Neural cell (in vitro differentiated cells): Measurements from ENCODE around the gene SBNO2. TPM values are rescaled to one million over a fixed set of nuclear protein-coding genes. Genes with fewer than 3 reads are reported as not detected.

Experiments
- H2AFZ ChIP-seq: fragments of 200-600, 300-800 bp; sonication (generic), shearing (Covaris generic); 2 replicates; pipeline ENCODE4 v1.6.0; 2014; ENCODE audit warnings: low read depth, mild to moderate bottlenecking, antibody characterized with exemption, low read length, moderate library complexity
- H3F3A ChIP-seq: fragments of 200-600 bp; shearing (Covaris generic); 2 replicates; pipeline ENCODE4 v1.6.1; 2016; ENCODE audit warnings: mild to moderate bottlenecking, moderate library complexity, mixed read lengths, antibody characterized with exemption, low read length; ENCODE audit not compliant: insufficient read depth, poor library complexity, severe bottlenecking
- H3K27ac ChIP-seq: fragments of 200-600, 300-800 bp; sonication (generic), shearing (Covaris generic); 2 replicates; pipeline ENCODE4 v1.5.1; 2014; ENCODE audit warnings: mild to moderate bottlenecking, low read length, moderate library complexity
- H3K27me3 ChIP-seq: fragments of 300-800, 200-600 bp; sonication (generic), shearing (Covaris generic); 2 replicates; pipeline ENCODE4 v1.6.0; 2014; ENCODE audit warnings: mild to moderate bottlenecking, low read depth, low read length, moderate library complexity; ENCODE audit not compliant: insufficient read depth
- H3K36me3 ChIP-seq: fragments of 300-800, 200-600 bp; sonication (generic), shearing (Covaris generic); 2 replicates; pipeline ENCODE4 v1.5.1; 2014; ENCODE audit warnings: mild to moderate bottlenecking, antibody characterized with exemption, low read length, moderate library complexity; ENCODE audit not compliant: insufficient read depth
- H3K4me2 ChIP-seq: fragments of 300-800, 200-600 bp; sonication (generic), shearing (Covaris generic); 2 replicates; pipeline ENCODE4 v1.6.0; 2014; ENCODE audit warnings: mild to moderate bottlenecking, low read length
- H3K4me3 ChIP-seq: fragments of 300-800, 200-600 bp; sonication (generic), shearing (Covaris generic); 2 replicates; pipeline ENCODE4 v1.5.1; 2014; ENCODE audit warnings: mild to moderate bottlenecking, low read length, moderate library complexity
- H3K79me2 ChIP-seq: fragments of 200-600 bp; shearing (Covaris generic); replicated peaks from 2 replicates; pipeline ENCODE4 v1.6.0; 2014; ENCODE audit warnings: mild to moderate bottlenecking, low read length, moderate library complexity; ENCODE audit not compliant: insufficient read depth
- H3K9ac ChIP-seq: fragments of 300-800, 200-600 bp; sonication (generic), shearing (Covaris generic); 2 replicates; pipeline ENCODE4 v1.6.1; 2016; ENCODE audit warnings: mild to moderate bottlenecking, low read length, mixed read lengths
- H3K9me2 ChIP-seq: fragments of 200-600 bp; shearing (Covaris generic); 2 replicates; pipeline ENCODE4 v1.6.1; 2016; ENCODE audit warnings: mild to moderate bottlenecking, low read length, mixed read lengths; ENCODE audit not compliant: insufficient read depth
- H3K9me3 ChIP-seq: fragments of 200-600, 300-800 bp; sonication (generic), shearing (Covaris generic); 2 replicates; pipeline ENCODE4 v1.6.1; 2016; ENCODE audit warnings: mild to moderate bottlenecking, mixed run types, low read length, moderate library complexity, mixed read lengths
- H4K20me1 ChIP-seq: fragments of 200-600 bp; shearing (Covaris generic); 2 replicates; pipeline ENCODE4 v1.6.1; 2016; ENCODE audit warnings: mild to moderate bottlenecking, mixed run types; ENCODE audit not compliant: insufficient read depth
- CTCF ChIP-seq: fragments of 450-650 bp; IDR thresholded peaks from 2 replicates; pipeline ENCODE4 v1.5.1; 2014; ENCODE audit warnings: antibody characterized with exemption, mild to moderate bottlenecking, moderate library complexity; ENCODE audit not compliant: poor library complexity, severe bottlenecking
- EP300 ChIP-seq: fragments of 450-650 bp; conservative IDR thresholded peaks from 2 replicates; pipeline ENCODE4 v1.6.1; 2014; ENCODE audit warnings: antibody characterized with exemption, mild to moderate bottlenecking, moderate library complexity; ENCODE audit not compliant: poor library complexity, severe bottlenecking
- EZH2 ChIP-seq: fragments of 200-600, 300-800 bp; shearing (Covaris generic), sonication (generic); IDR thresholded peaks from 2 replicates; pipeline ENCODE4 v1.6.1; 2014; ENCODE audit warnings: antibody characterized with exemption, low read length, borderline replicate concordance, mild to moderate bottlenecking; ENCODE audit not compliant: insufficient read depth, poor library complexity, severe bottlenecking
- MXI1 ChIP-seq: fragments of 450-650 bp; conservative IDR thresholded peaks from 2 replicates; pipeline ENCODE4 v1.6.1; 2014; ENCODE audit warnings: antibody characterized with exemption, mild to moderate bottlenecking; ENCODE audit not compliant: poor library complexity, severe bottlenecking
- RAD21 ChIP-seq: fragments of 450-650 bp; conservative IDR thresholded peaks from 2 replicates; pipeline ENCODE4 v1.6.1; 2014; ENCODE audit warnings: antibody characterized with exemption, mild to moderate bottlenecking, moderate library complexity
- SMC3 ChIP-seq: fragments of 450-650 bp; conservative IDR thresholded peaks from 2 replicates; pipeline ENCODE4 v1.6.1; 2014; ENCODE audit warnings: antibody characterized with exemption, mild to moderate bottlenecking, moderate library complexity; ENCODE audit not compliant: poor library complexity
- TAF1 ChIP-seq: IDR thresholded peaks from 2 replicates; pipeline ENCODE4 v1.6.1; 2012; ENCODE audit warnings: low read depth
- polyA plus RNA-seq: library from polyadenylated mRNA; depleted of rRNA; stranded (reverse); fragments of >200 nt; gene quantifications from 2 replicates; pipeline ENCODE4 v1.2.3, GENCODE V29; 2014
- TF ChIP-seq, protein P1 (sequence below): IDR thresholded peaks from 2 replicates; pipeline ENCODE4 v1.6.1; 2012; ENCODE audit warnings: borderline replicate concordance

SBNO2 gene
- polyA plus RNA-seq, 1 donor from 2014 or later: 4.8 TPM

DNA sequence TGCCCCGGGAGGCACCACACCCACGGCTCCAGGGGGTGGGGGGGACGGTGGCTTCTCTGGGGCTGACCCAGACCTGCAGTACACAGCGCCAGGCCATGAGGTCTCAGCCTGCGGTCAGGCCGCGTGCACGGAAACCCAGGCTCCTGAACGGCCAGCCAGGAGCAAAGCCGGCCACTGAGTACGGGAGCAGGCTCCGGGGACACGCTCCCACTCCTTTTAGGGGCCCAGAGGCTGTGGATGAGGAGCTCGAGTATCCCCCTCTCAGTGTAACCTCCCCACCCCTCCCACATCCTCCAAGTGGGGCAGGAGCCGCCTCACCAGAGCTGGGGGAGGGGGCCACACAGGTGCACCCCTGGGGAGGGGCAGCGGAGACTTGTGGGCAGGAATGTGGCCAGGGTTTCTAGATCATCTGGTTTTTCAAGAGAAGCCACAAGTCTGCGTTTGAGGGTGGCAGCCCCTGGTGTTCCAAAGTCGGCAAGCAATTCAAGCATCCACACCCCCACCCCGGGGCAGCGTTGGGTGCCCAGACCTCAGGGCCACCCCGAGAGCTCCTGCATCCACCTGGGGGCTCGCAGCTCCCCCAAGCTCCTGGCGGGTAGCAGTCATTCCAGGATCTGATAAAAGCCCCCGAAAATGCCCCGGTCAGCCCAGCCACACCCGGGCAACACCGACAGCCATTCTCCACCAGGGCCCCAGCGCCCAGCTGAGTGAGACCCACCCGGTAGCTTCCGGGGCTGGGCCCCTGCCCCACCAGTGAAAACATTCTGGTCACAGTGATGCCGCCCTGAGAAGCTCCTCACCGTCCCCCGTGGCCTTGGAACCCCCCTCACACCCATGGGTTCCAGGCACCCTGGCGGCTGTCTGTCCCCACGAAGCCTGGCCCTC, 6.1 kb downstream of the SBNO2 start:
- H3K9ac ChIP-seq: no peak overlapping the region
- H3F3A ChIP-seq: no peaks in the 10 kb centered on the region
- H4K20me1 ChIP-seq: no peaks in the 10 kb centered on the region
- TF ChIP-seq CTCF: no peak
- no peak for TF ChIP-seq EP300
- TF ChIP-seq EZH2: no peak
- TF ChIP-seq RAD21: no peak
- H3K4me3 ChIP-seq: no peak overlapping the region
- H2AFZ ChIP-seq: no peak overlapping the region
- no peaks in the 10 kb centered on the region for H3K27me3 ChIP-seq
- peaks cover 8% of the 10 kb centered on the region for H3K36me3 ChIP-seq
- H3K9me3 ChIP-seq: peaks cover 5% of the 10 kb centered on the region
- no peak overlapping the region for H3K27ac ChIP-seq
- no peaks in the 10 kb centered on the region for H3K79me2 ChIP-seq
- H3K4me2 ChIP-seq: no peak overlapping the region
- no peaks in the 10 kb centered on the region for H3K9me2 ChIP-seq

DNA sequence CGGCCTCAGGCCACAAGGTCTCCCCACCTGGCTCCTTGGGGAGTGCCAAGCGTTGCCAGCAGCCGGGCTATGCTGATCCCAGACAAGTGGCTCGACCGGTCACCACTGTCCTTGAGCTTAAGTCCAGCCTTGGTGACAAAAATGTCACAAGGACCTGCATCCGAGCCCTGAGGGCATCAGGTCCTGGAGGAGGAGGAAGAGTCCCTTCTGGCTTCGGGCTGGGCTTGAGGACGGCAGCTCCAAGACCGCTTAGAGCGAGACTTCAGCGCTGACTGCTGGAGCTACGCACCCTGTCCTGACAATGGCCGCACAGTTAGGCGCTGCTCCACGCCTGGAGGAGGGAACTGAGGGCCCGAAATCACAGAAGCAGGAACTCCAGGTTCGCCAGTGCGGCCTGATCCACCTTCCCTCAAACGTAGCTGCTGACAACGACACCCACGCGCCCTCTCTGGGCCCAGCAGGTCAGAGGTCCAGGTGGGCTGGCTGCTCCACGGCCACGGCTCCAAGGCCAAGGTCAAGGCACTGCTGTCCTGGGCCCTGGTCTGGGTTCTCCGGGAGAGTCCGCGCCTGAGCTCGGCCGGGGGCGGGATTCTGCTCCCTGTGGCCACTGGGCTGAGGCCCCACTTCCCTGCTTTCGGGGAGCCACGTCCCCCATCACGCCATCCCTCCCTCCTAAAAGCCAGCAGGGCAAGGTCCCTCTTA, 7.0 kb downstream of the SBNO2 start:
- no peaks in the 10 kb centered on the region for H4K20me1 ChIP-seq
- no peak overlapping the region for H3K9ac ChIP-seq
- no peak overlapping the region for H3K4me3 ChIP-seq
- H3K36me3 ChIP-seq: peaks cover 8% of the 10 kb centered on the region
- no peaks in the 10 kb centered on the region for H3K9me2 ChIP-seq
- no peaks in the 10 kb centered on the region for H3K27me3 ChIP-seq
- TF ChIP-seq CTCF (no peak), MXI1 (no peak), RAD21 (no peak), SMC3 (no peak), TAF1 (no peak)
- TF ChIP-seq, protein P1, sequence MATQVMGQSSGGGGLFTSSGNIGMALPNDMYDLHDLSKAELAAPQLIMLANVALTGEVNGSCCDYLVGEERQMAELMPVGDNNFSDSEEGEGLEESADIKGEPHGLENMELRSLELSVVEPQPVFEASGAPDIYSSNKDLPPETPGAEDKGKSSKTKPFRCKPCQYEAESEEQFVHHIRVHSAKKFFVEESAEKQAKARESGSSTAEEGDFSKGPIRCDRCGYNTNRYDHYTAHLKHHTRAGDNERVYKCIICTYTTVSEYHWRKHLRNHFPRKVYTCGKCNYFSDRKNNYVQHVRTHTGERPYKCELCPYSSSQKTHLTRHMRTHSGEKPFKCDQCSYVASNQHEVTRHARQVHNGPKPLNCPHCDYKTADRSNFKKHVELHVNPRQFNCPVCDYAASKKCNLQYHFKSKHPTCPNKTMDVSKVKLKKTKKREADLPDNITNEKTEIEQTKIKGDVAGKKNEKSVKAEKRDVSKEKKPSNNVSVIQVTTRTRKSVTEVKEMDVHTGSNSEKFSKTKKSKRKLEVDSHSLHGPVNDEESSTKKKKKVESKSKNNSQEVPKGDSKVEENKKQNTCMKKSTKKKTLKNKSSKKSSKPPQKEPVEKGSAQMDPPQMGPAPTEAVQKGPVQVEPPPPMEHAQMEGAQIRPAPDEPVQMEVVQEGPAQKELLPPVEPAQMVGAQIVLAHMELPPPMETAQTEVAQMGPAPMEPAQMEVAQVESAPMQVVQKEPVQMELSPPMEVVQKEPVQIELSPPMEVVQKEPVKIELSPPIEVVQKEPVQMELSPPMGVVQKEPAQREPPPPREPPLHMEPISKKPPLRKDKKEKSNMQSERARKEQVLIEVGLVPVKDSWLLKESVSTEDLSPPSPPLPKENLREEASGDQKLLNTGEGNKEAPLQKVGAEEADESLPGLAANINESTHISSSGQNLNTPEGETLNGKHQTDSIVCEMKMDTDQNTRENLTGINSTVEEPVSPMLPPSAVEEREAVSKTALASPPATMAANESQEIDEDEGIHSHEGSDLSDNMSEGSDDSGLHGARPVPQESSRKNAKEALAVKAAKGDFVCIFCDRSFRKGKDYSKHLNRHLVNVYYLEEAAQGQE: no peak
- no peaks in the 10 kb centered on the region for H3F3A ChIP-seq
- no peak overlapping the region for H2AFZ ChIP-seq
- H3K27ac ChIP-seq: no peak overlapping the region
- H3K9me3 ChIP-seq: peaks cover 5% of the 10 kb centered on the region
- no peaks in the 10 kb centered on the region for H3K79me2 ChIP-seq
- no peak overlapping the region for H3K4me2 ChIP-seq
